ENCODE data around the gene ETF1. TPM values are rescaled to one million over a fixed set of nuclear protein-coding genes. Genes with fewer than 3 reads are reported as not detected.
"Not testable (repeated sequence)": the region's sequence is repeated elsewhere in the genome, so short reads cannot be mapped to it uniquely, and the experiment has no call there.

Gene ETF1
- total RNA-seq, 2 experiments from 2014 or later = 140 to 156 TPM

DNA sequence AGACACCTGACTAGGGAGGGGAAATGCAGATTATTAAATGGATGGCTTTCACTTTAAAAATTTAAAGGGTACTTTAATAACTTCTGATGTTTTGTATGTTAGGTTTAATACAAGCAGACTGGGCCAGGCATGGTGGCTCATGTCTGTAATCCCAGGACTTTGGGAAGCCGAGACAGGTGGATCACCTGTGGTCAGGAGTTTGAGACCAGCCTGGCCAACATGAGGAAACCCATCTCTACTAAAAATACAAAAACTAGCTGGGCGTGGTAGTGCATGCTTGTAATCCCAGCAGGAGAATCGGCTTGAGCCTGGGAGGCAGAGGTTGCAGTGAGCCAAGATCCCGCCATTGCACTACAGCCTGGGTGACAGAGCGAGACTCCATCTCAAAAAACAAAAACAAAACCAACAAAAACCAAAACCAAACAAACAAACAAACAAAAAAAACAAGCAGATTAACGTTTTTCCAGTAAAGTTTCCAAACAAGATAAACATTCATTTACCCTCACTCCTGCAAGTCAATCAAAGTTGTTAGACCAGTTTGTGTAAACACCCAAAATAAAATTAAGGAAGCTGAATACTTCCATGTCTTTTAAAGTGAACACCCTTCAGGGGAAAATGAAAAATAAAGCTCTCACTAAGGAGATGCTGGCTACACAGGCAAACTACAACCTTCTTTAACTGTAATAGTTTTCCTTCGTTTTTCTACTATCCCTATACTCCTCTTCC, 14.1 kb downstream of the ETF1 start:
- H3K4me3 Mint-ChIP-seq = no peak overlapping the region
- H3K4me1 Mint-ChIP-seq = peaks cover 53% of the 10 kb centered on the region
- ChIA-PET CTCF (interaction anchor here (0.6 to 2.1 kb wide), 7 partner anchors 15 to 463 kb away, joined by 3 to 12 read pairs (median 4); no protein-coding TSS in a partner anchor), POLR2A (interaction anchor here (1.6 kb wide), 1 partner anchor 64 kb away, joined by 5 read pairs; the partner anchor contains the start of gene EGR1)
- no peaks in the 10 kb centered on the region for H3K27me3 Mint-ChIP-seq
- intact Hi-C loops (cut with DNase I, micrococcal nuclease) = no loop called here
- peak overlapping the region; percentile 6 for H3K27ac Mint-ChIP-seq
- DNase-seq (no peak), ATAC-seq (no peak)
- peaks cover 47% of the 10 kb centered on the region for H3K36me3 Mint-ChIP-seq (ENCODE audit: low read depth)
- no peaks in the 10 kb centered on the region for H3K9me3 Mint-ChIP-seq (ENCODE audit: low read depth)

DNA sequence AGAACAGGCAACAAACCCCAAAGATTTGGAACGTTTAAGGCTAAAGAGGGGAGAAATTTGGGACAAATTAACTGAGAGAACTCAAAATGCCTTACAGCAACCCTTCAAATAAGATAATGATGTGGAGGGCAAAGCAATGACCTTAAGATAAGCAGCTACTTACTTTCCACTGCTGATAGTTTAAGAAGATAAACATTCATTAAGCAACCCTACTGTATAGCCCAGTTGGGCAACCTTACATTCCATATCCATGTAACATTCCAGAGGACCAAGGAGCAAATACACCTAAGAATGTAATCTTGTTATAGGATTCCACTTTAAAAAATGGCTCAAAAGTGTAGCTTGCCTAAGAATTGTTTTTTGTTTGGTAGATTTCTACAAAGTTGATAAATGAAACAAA, 14.8 kb downstream of the ETF1 start:
- Mint-ChIP-seq H3K4me1 (peaks cover 50% of the 10 kb centered on the region), H3K9me3 (ENCODE audit: low read depth) (no peaks in the 10 kb centered on the region), H3K36me3 (ENCODE audit: low read depth) (peaks cover 43% of the 10 kb centered on the region), H3K4me3 (no peak overlapping the region), H3K27ac (peak overlapping the region; percentile 23), H3K27me3 (no peaks in the 10 kb centered on the region)
- ChIA-PET POLR2A (interaction anchor here (1.6 kb wide), 1 partner anchor 63 kb away, joined by 5 read pairs; the partner anchor contains the start of gene EGR1), CTCF (interaction anchor here (0.9 to 2.1 kb wide), 4 partner anchors 14 to 79 kb away, joined by 3 to 12 read pairs (median 5); no protein-coding TSS in a partner anchor)
- no peak for ATAC-seq
- intact Hi-C loops (cut with DNase I, micrococcal nuclease) = no loop called here
- no peak for DNase-seq

DNA sequence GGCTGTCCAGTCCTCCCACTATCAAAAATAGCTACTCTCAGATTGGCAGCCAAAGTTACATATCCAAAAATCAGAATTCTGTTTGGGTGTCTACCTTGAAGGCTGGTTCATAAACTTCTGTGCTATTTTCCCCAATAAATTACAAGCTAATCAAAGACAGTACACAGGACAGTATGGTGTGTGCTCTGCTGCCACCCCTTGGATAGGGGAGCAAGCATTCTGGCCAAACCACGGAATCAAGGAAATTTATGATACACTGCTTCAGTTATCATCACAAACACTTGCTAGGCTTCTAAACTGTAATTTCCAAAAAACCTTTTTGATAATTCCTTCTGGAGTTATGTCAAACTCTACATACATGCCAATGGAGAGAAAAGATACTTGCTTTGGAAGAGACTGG, 15.9 kb downstream of the ETF1 start:
- Mint-ChIP-seq H3K27ac (peak overlapping the region; percentile 87), H3K27me3 (no peaks in the 10 kb centered on the region), H3K4me1 (peaks cover 46% of the 10 kb centered on the region), H3K9me3 (ENCODE audit: low read depth) (no peaks in the 10 kb centered on the region), H3K4me3 (no peak overlapping the region), H3K36me3 (ENCODE audit: low read depth) (peaks cover 43% of the 10 kb centered on the region)
- POLR2A ChIA-PET = interaction anchor here (0.9 kb wide), 1 partner anchor 46 kb away, joined by 4 read pairs; no protein-coding TSS in a partner anchor
- CTCF ChIA-PET = interaction anchor here (0.8 to 2.0 kb wide), 6 partner anchors 16 to 78 kb away, joined by 3 to 8 read pairs (median 4); partner anchors contain the start of gene EGR1
- DNase-seq = no peak
- no peak for ATAC-seq
- intact Hi-C loops (cut with DNase I, micrococcal nuclease) = no loop called here

DNA sequence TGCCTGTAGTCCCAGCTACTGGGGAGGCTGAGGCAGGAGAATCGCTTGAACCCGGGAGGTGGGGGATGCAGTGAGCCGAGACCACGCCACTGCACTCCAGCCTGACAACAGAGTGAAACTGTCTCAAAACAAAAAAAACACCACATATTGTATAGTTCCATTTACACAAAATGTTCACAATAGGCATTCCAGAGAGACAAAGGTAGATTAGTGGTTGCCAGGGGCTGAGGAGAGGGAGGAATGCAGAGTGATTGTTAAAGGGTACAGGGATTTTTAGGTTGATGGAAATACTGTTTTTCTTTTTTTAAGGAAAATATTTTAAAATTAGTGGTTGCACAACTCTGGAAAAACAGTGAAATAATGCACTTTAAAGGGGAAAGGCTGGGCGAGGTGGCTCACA, 19.6 kb downstream of the ETF1 start:
- Mint-ChIP-seq H3K36me3 (ENCODE audit: low read depth) (peaks cover 46% of the 10 kb centered on the region), H3K4me3 (no peak overlapping the region), H3K27ac (peak overlapping the region; percentile 43), H3K4me1 (peaks cover 35% of the 10 kb centered on the region), H3K9me3 (ENCODE audit: low read depth) (no peaks in the 10 kb centered on the region), H3K27me3 (no peaks in the 10 kb centered on the region)
- ATAC-seq = no peak
- intact Hi-C loops (cut with DNase I, micrococcal nuclease) = no loop called here
- CTCF ChIA-PET = no interaction called here
- POLR2A ChIA-PET = no interaction called here
- no peak for DNase-seq

DNA sequence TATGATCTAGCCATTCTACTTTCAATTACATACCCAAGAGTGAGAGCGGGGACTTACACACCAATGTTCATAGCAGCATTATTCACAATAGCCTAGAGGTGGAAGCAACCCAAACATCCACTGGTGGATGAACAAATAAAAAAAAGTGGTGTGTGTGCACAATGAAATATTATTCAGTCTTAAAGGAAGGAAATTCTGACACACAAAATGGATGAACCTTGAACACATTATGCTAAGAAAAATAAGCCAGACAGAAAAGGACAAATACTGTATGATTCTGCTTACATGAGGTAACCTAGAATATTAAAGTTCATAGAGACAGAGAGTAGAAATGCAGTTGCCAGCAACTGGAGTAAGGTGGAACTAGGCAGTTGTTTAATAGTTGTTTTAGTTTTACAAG, 22.1 kb downstream of the ETF1 start:
- POLR2A ChIA-PET = interaction anchor here (0.6 to 0.7 kb wide), 2 partner anchors 54 to 1190 kb away, joined by 3 read pairs; no protein-coding TSS in a partner anchor
- ATAC-seq = no peak
- H3K9me3 Mint-ChIP-seq (ENCODE audit: low read depth) = no peaks in the 10 kb centered on the region
- no peak for DNase-seq
- H3K36me3 Mint-ChIP-seq (ENCODE audit: low read depth) = peaks cover 50% of the 10 kb centered on the region
- H3K4me1 Mint-ChIP-seq = peaks cover 22% of the 10 kb centered on the region
- peak overlapping the region; percentile 38 for H3K27ac Mint-ChIP-seq
- intact Hi-C loops (cut with DNase I, micrococcal nuclease) = no loop called here
- H3K27me3 Mint-ChIP-seq = no peaks in the 10 kb centered on the region
- no peak overlapping the region for H3K4me3 Mint-ChIP-seq
- CTCF ChIA-PET = no interaction called here

DNA sequence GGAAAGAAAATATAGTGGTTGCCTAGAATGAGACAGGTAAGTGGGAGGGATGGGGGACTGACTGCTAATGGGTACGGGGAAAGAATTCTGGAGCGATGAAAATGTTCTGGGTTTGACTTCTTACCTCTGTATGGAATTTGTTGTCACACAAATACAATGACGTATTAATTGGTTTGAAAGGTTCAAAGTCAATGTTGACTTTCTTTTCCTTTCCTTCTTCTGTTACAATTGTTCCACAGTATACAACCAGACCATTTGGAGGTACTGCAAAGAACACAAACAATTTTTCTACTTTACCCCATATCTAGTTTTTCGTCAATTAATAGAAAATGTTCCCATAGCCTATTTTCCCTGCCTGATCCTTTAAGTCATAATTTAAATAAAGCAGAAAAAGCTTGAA, 25.6 kb downstream of the ETF1 start:
- no peak overlapping the region for H3K27ac Mint-ChIP-seq
- no peaks in the 10 kb centered on the region for H3K27me3 Mint-ChIP-seq
- no peaks in the 10 kb centered on the region for H3K9me3 Mint-ChIP-seq (ENCODE audit: low read depth)
- intact Hi-C loops (cut with DNase I, micrococcal nuclease) = no loop called here
- ChIA-PET POLR2A (no interaction called here), CTCF (interaction anchor here (0.6 to 2.3 kb wide), 6 partner anchors 13 to 1144 kb away, joined by 3 to 12 read pairs (median 4); no protein-coding TSS in a partner anchor)
- no peak for ATAC-seq
- DNase-seq = no peak
- H3K4me1 Mint-ChIP-seq = peaks cover 14% of the 10 kb centered on the region
- H3K4me3 Mint-ChIP-seq = no peak overlapping the region
- peaks cover 68% of the 10 kb centered on the region for H3K36me3 Mint-ChIP-seq (ENCODE audit: low read depth)

DNA sequence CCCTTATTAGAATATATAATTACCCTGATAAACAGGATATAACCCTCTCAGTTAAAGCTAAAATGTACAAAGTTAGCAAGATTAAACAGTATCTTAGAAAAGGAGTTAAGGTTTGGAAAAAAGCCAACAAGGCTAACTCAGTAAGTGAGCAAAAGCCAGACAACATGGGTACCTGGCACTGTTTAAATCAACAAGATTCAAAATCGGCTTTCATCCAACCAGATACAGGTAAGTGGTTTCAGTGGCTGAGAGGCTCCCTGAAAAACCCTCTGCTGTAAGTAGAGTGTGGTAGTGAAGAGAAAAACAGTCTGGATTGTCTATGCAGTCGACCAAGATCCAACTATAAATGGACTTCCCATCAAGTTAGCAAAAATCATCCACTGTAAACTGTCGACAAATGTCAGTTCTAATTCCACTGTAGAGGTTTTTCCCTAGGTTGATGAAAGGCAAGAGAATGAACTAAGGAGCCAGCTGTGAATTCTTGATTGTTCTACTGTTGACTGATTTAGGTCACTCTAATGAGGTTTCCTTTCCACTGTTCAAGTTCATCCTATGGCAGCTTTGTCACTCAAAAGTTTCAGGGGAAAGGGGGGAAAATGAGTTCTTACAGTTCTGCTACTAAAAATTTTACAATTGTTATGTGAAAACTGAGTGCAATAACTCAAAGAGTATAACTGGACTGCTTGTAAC, 27.3 kb downstream of the ETF1 start:
- no peaks in the 10 kb centered on the region for H3K27me3 Mint-ChIP-seq
- ChIA-PET POLR2A (no interaction called here), CTCF (interaction anchor here (1.1 to 1.8 kb wide), 3 partner anchors 13 to 65 kb away, joined by 3 to 6 read pairs (median 4); partner anchors contain the start of gene EGR1)
- peaks cover 63% of the 10 kb centered on the region for H3K36me3 Mint-ChIP-seq (ENCODE audit: low read depth)
- DNase-seq = no peak
- no peak overlapping the region for H3K4me3 Mint-ChIP-seq
- H3K4me1 Mint-ChIP-seq = peaks cover 10% of the 10 kb centered on the region
- intact Hi-C loops (cut with DNase I, micrococcal nuclease) = no loop called here
- ATAC-seq = no peak
- no peaks in the 10 kb centered on the region for H3K9me3 Mint-ChIP-seq (ENCODE audit: low read depth)
- no peak overlapping the region for H3K27ac Mint-ChIP-seq

DNA sequence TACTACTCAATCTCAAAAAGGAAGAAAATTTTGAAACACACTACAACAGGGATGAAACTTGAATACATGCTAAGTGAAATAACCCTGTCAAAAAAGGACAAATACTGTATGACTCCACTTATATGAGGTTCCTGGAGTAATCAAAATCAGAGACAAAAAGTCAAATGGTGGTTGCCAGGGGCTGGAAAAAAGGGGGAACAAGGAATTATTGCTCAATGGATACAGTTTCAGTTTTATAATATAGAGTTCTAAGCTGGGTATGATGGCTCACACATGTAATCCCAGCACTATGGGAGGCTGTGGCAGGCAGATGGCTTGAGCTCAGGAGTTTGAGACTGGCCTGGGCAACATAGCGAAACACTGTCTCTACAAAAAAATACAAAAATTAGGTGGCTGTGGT, 29.0 kb downstream of the ETF1 start:
- CTCF ChIA-PET = interaction anchor here (1.4 to 1.9 kb wide), 3 partner anchors 11 to 65 kb away, joined by 3 to 6 read pairs (median 5); no protein-coding TSS in a partner anchor
- ATAC-seq = no peak
- intact Hi-C loops (cut with DNase I, micrococcal nuclease) = no loop called here
- Mint-ChIP-seq H3K36me3 (ENCODE audit: low read depth) (peaks cover 67% of the 10 kb centered on the region), H3K27ac (no peak overlapping the region), H3K4me1 (peaks cover 4% of the 10 kb centered on the region), H3K4me3 (no peak overlapping the region), H3K27me3 (no peaks in the 10 kb centered on the region), H3K9me3 (ENCODE audit: low read depth) (no peaks in the 10 kb centered on the region)
- POLR2A ChIA-PET = no interaction called here
- DNase-seq = no peak

DNA sequence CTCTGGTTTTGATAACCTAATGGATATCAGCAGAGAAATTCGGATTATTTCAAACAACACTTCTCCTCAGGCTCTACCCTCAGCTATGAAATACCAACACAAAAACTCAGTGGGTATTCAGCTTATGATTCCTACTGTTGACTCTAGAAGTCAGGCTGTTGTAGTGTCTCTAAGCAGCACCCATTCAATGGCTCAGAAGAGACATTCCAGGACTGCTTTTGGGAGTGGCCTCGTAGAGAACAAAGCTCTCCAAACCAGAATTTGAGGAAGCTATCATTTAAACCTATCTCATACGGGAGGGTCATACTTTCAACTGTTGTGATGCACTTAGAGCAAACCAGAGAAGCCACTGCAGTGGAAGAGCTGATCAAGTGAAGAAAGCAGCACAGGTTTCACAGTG, 34.1 kb downstream of the ETF1 start:
- Mint-ChIP-seq H3K27ac (peak overlapping the region; percentile 77), H3K36me3 (ENCODE audit: low read depth) (peaks cover 45% of the 10 kb centered on the region), H3K9me3 (ENCODE audit: low read depth) (no peaks in the 10 kb centered on the region), H3K4me3 (no peak overlapping the region), H3K4me1 (no peaks in the 10 kb centered on the region), H3K27me3 (no peaks in the 10 kb centered on the region)
- ChIA-PET POLR2A (no interaction called here), CTCF (interaction anchor here (1.1 to 1.3 kb wide), 2 partner anchors 9 to 60 kb away, joined by 3 read pairs; no protein-coding TSS in a partner anchor)
- intact Hi-C loops (cut with DNase I, micrococcal nuclease) = no loop called here
- ATAC-seq = no peak
- DNase-seq = no peak

DNA sequence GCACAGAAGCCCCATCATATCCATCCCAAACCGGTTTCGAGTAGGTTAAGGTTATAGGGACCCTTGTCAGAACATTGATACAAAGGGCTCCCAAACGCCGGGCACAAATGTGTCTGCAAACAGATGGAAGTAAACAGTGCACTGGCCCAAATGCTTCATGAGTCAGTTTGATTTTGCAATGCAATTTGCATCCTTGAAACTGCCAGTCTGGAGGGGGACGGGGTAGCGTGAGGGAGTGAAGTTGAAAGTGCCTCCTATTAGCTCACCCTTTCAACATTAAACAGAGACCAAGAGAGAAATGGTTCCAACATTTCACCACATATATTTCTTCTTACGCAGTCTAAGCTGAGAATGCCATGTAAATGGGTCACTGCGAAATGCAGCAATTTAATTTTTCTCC, 35.6 kb downstream of the ETF1 start:
- ATAC-seq; H3K4me1 Mint-ChIP-seq; H3K27me3 Mint-ChIP-seq; H3K4me3 Mint-ChIP-seq; POLR2A ChIA-PET; H3K27ac Mint-ChIP-seq; DNase-seq; CTCF ChIA-PET; intact Hi-C loops (cut with DNase I, micrococcal nuclease); H3K9me3 Mint-ChIP-seq (ENCODE audit: low read depth): not testable (repeated sequence)
- peaks cover 30% of the 10 kb centered on the region for H3K36me3 Mint-ChIP-seq (ENCODE audit: low read depth)

DNA sequence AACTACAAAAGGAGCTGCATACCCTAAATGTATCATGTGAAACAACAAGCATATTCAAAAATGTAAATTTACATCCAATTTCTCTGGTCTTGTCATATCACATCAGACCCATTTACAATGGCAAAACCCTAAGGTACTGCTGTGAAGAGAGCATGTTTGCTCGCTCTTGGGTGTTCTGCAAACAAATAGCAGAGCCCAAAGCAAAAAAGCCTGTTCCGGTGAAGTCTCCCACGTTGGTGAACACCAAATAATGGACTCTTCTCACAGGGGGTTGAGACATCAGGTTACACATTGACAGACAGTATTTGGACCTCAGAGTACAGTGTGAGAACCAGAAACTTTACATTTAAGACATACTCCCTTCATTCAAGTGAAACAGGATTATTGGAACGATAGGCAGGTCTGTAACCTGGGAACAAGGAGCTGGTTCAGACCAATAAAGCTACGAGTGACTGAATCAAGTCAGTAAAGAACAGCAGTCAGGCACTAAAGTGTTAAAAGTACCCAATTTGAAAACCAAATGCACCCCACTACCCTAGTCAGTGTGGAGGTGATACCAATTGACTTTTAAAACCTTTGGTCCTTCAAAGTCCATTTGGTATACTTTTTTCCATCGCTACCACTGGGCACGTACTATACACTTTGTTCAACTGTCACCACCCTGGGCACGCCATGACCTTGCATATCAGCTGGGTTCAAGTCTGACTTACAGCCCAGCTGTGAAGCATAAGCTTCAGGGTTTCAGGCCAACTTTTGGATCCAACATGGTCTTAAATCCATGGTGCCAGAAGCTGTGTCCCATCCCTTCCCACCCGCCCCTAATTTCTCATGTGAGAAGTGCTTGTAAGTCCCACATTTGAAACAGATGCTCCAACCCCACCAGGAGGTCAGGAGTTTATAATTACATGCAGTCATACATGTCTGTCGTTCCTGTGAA, 36.4 kb downstream of the ETF1 start:
- intact Hi-C loops (cut with DNase I, micrococcal nuclease) = no loop called here
- ChIA-PET POLR2A (no interaction called here), CTCF (interaction anchor here (1.0 kb wide), 1 partner anchor 51 kb away, joined by 4 read pairs; no protein-coding TSS in a partner anchor)
- DNase-seq (no peak), ATAC-seq (no peak)
- Mint-ChIP-seq H3K9me3 (ENCODE audit: low read depth) (no peaks in the 10 kb centered on the region), H3K4me1 (no peaks in the 10 kb centered on the region), H3K4me3 (no peak overlapping the region), H3K27me3 (no peaks in the 10 kb centered on the region), H3K27ac (no peak overlapping the region), H3K36me3 (ENCODE audit: low read depth) (peaks cover 29% of the 10 kb centered on the region)
